Stimulated activated CD8-positive, alpha-beta memory T cell treated with anti-CD3 and anti-CD28 coated beads, Interleukin-4, amount 100 ng/mL, for 24 hours (primary cell): ENCODE data around the gene UBASH3B.
"Not testable (repeated sequence)": the region's sequence is repeated elsewhere in the genome, so short reads cannot be mapped to it uniquely, and the experiment has no call there.

Experiments used
- DNase-seq: peaks from one replicate; pipeline ENCODE4 v3.0.0-alpha.2; 2020; ENCODE audit warnings: low read depth

UBASH3B gene

GRCh38 chr11:122707111-122707510, 51.6 kb downstream of the UBASH3B start:
- DNase-seq, result no peak

- no peak for DNase-seq
These were observed 52.4 kb downstream of the UBASH3B start for GRCh38 chr11:122707901-122708300.

- DNase-seq, result no peak
These were observed 53.7 kb downstream of the UBASH3B start for GRCh38 chr11:122709039-122709760.

- no peak for DNase-seq
These were observed 55.8 kb downstream of the UBASH3B start for GRCh38 chr11:122711362-122711761.

- no peak for DNase-seq
These were observed 56.4 kb downstream of the UBASH3B start for GRCh38 chr11:122711831-122712381.

GRCh38 chr11:122714004-122714403, 58.5 kb downstream of the UBASH3B start:
- DNase-seq, result no peak

GRCh38 chr11:122714484-122714883, 59.0 kb downstream of the UBASH3B start:
- DNase-seq, result no peak

GRCh38 chr11:122715548-122716440, 60.3 kb downstream of the UBASH3B start:
- DNase-seq, result no peak

GRCh38 chr11:122717264-122717867, 61.8 kb downstream of the UBASH3B start:
- peak; percentile 41 for DNase-seq

- no peak for DNase-seq
These were observed 64.8 kb downstream of the UBASH3B start for GRCh38 chr11:122720107-122720881.

- DNase-seq, result no peak
These were observed 65.9 kb downstream of the UBASH3B start for GRCh38 chr11:122721201-122721963.

GRCh38 chr11:122721964-122722266, 66.4 kb downstream of the UBASH3B start:
- no peak for DNase-seq

- no peak for DNase-seq
These were observed 67.6 kb downstream of the UBASH3B start for GRCh38 chr11:122723106-122723505.

GRCh38 chr11:122723576-122723975, 68.1 kb downstream of the UBASH3B start:
- no peak for DNase-seq

- DNase-seq, result no peak
These were observed 69.0 kb downstream of the UBASH3B start for GRCh38 chr11:122724520-122724919.

GRCh38 chr11:122726028-122726427, 70.5 kb downstream of the UBASH3B start:
- no peak for DNase-seq

- DNase-seq, result peak; percentile 15
These were observed 71.8 kb downstream of the UBASH3B start for GRCh38 chr11:122727101-122727929.

GRCh38 chr11:122728561-122728960, 73.0 kb downstream of the UBASH3B start:
- no peak for DNase-seq

- no peak for DNase-seq
These were observed 73.6 kb downstream of the UBASH3B start for GRCh38 chr11:122729139-122729538.

GRCh38 chr11:122730694-122731093, 75.2 kb downstream of the UBASH3B start:
- not testable (repeated sequence) for DNase-seq
